Osteocyte (in vitro differentiated cells): ENCODE measurements around the gene GMDS. TPM values are rescaled to one million over a fixed set of nuclear protein-coding genes. Genes with fewer than 3 reads are reported as not detected.

Experiments used
- DNase-seq: peaks from one replicate; pipeline ENCODE4 v3.0.0; 2021; ENCODE audit warnings: mixed read lengths; ENCODE audit not compliant: unreplicated experiment; ENCODE audit errors: extremely low spot score
- H3K27ac Mint-ChIP-seq: one replicate; pipeline ENCODE4 v1.8.0; 2021; ENCODE audit warnings: mild to moderate bottlenecking, mixed read lengths; ENCODE audit not compliant: unreplicated experiment
- H3K27me3 Mint-ChIP-seq: one replicate; pipeline ENCODE4 v1.8.0; 2021; ENCODE audit warnings: mixed read lengths; ENCODE audit not compliant: unreplicated experiment
- H3K36me3 Mint-ChIP-seq: one replicate; pipeline ENCODE4 v1.8.0; 2021; ENCODE audit warnings: mixed read lengths; ENCODE audit not compliant: unreplicated experiment
- H3K4me1 Mint-ChIP-seq: one replicate; pipeline ENCODE4 v1.8.0; 2021; ENCODE audit warnings: mixed read lengths; ENCODE audit not compliant: unreplicated experiment
- H3K4me3 Mint-ChIP-seq: one replicate; pipeline ENCODE4 v1.8.0; 2021; ENCODE audit warnings: mild to moderate bottlenecking, moderate library complexity, mixed read lengths; ENCODE audit not compliant: unreplicated experiment
- H3K9me3 Mint-ChIP-seq: one replicate; pipeline ENCODE4 v1.8.0; 2021; ENCODE audit warnings: mixed read lengths; ENCODE audit not compliant: unreplicated experiment
- total RNA-seq: library from RNA; stranded (reverse); gene quantifications from 2 replicates; pipeline ENCODE4 v1.2.1, GENCODE V29; 2021
- TF ChIP-seq, protein P1 (sequence below): fragments of 200-600 bp; sonication (generic); IDR thresholded peaks from 2 replicates; pipeline ENCODE4 v1.5.0; 2021; ENCODE audit warnings: antibody characterized with exemption, mild to moderate bottlenecking, moderate library complexity

Gene GMDS
- total RNA-seq, 1 donor from 2014 or later = 30.7 TPM

- DNase-seq = no peak
- peaks cover 9% of the 10 kb centered on the region for H3K4me1 Mint-ChIP-seq
- H3K4me3 Mint-ChIP-seq = no peak overlapping the region
- no peaks in the 10 kb centered on the region for H3K27me3 Mint-ChIP-seq
- TF ChIP-seq, protein P1, sequence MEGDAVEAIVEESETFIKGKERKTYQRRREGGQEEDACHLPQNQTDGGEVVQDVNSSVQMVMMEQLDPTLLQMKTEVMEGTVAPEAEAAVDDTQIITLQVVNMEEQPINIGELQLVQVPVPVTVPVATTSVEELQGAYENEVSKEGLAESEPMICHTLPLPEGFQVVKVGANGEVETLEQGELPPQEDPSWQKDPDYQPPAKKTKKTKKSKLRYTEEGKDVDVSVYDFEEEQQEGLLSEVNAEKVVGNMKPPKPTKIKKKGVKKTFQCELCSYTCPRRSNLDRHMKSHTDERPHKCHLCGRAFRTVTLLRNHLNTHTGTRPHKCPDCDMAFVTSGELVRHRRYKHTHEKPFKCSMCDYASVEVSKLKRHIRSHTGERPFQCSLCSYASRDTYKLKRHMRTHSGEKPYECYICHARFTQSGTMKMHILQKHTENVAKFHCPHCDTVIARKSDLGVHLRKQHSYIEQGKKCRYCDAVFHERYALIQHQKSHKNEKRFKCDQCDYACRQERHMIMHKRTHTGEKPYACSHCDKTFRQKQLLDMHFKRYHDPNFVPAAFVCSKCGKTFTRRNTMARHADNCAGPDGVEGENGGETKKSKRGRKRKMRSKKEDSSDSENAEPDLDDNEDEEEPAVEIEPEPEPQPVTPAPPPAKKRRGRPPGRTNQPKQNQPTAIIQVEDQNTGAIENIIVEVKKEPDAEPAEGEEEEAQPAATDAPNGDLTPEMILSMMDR = no peak
- H3K27ac Mint-ChIP-seq = no peak overlapping the region
- H3K9me3 Mint-ChIP-seq = no peaks in the 10 kb centered on the region
- no peaks in the 10 kb centered on the region for H3K36me3 Mint-ChIP-seq
Observed at GRCh38 chr6:1965596-1966224, 279.7 kb downstream of the GMDS start.

DNA sequence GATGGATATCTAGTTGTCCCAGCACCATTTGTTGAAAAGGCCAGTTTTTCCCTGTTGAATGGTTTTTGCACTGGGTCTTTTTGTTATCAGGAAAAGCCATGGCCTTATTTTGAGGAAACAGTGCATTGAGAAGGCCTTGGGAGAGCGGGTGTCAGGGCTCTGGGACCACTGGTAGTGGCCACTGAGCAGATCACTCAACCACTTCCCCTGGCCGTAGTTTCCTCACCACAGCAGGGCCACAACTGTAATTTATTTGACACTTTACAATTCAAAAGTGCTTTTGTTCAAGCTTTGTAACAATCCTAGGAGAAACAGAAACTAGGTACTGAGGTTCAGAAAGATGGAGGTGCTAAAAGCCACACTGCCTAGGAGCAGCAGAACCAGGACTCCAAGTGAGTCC lies 281.8 kb downstream of the GMDS start:
- Mint-ChIP-seq H3K27ac (no peak overlapping the region), H3K4me1 (peaks cover 13% of the 10 kb centered on the region), H3K4me3 (no peak overlapping the region), H3K27me3 (no peaks in the 10 kb centered on the region), H3K9me3 (no peaks in the 10 kb centered on the region), H3K36me3 (peaks cover 7% of the 10 kb centered on the region)
- TF ChIP-seq, protein P1 = no peak
- DNase-seq = no peak

GRCh38 chr6:1962201-1962600 lies 283.2 kb downstream of the GMDS start:
- Mint-ChIP-seq H3K27me3 (no peaks in the 10 kb centered on the region), H3K27ac (no peak overlapping the region), H3K9me3 (no peaks in the 10 kb centered on the region), H3K36me3 (peaks cover 7% of the 10 kb centered on the region), H3K4me3 (no peak overlapping the region), H3K4me1 (peaks cover 17% of the 10 kb centered on the region)
- TF ChIP-seq, protein P1 = no peak
- DNase-seq = no peak

DNA sequence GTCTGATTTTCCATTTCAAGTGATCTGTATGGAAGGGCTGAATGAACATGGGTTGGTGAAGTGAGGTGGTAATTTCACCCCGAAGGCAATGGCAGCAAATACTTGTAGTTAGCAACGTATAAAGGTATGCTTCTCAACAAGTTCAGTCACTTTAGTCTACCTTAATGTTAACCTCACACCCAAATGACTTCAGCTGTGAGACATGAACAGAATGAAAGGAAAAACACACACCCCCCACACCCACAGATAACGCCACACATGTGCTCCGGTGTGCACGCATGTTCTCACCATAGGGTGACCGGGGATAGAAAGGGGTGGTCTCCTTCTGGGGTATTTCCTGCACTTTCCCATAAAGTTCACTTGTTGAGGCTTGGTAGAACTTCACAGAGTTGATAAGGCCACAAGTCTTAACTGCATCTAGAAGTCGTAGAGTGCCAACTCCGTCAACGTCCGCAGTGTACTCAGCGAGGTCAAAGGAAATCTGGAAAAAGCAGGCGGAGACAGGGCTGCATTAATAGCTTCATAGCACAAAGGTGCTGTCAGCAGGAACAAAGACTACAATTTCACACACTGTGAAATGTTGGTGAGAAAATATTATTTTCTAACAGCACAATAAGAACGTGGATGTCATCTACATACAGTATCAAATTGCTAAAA lies 284.8 kb downstream of the GMDS start:
- Mint-ChIP-seq H3K4me3 (no peak overlapping the region), H3K36me3 (peaks cover 7% of the 10 kb centered on the region), H3K4me1 (peaks cover 19% of the 10 kb centered on the region), H3K9me3 (no peaks in the 10 kb centered on the region), H3K27me3 (no peaks in the 10 kb centered on the region), H3K27ac (no peak overlapping the region)
- no peak for DNase-seq
- TF ChIP-seq, protein P1 = no peak

GRCh38 chr6:1958257-1958656 lies 287.1 kb downstream of the GMDS start:
- Mint-ChIP-seq H3K4me3 (no peak overlapping the region), H3K4me1 (peaks cover 19% of the 10 kb centered on the region), H3K27me3 (no peaks in the 10 kb centered on the region), H3K36me3 (peaks cover 7% of the 10 kb centered on the region), H3K9me3 (no peaks in the 10 kb centered on the region), H3K27ac (no peak overlapping the region)
- no peak for DNase-seq
- TF ChIP-seq, protein P1 = no peak
